Thoracic aorta (tissue), 2 donors: ENCODE measurements around the gene ATP5F1E. TPM values are rescaled to one million over a fixed set of nuclear protein-coding genes. Genes with fewer than 3 reads are reported as not detected.

Experiments
- ATAC-seq: fragments of 150-250 bp; one replicate; pipeline ENCODE4 v1.8.0; 2017; ENCODE audit warnings: low read depth; ENCODE audit not compliant: insufficient number of reproducible peaks, low FRiP score
- DNase-seq: peaks from one replicate; pipeline ENCODE4 v3.0.0-alpha.2; 2020; ENCODE audit warnings: low spot score
- H3K27ac ChIP-seq, 2 donors: fragments of 200-600 bp; sonication (generic); 1 replicate in 1 of 2; 2 replicates in 1 of 2; pipeline ENCODE4 v1.5.1; 2016; ENCODE audit warnings: mild to moderate bottlenecking in 2 of 2, moderate library complexity in 2 of 2
- H3K27me3 ChIP-seq: fragments of 200-600 bp; sonication (generic); replicated peaks from 2 replicates; pipeline ENCODE4 v1.6.0; 2016; ENCODE audit warnings: mild to moderate bottlenecking; ENCODE audit not compliant: insufficient read depth
- H3K36me3 ChIP-seq: fragments of 200-600 bp; sonication (generic); one replicate; pipeline ENCODE4 v1.5.1; 2016
- H3K4me1 ChIP-seq, 2 donors: fragments of 200-600 bp; sonication (generic); 1 replicate in 1 of 2; 2 replicates in 1 of 2; pipeline versions ENCODE4 v1.5.1 to v1.6.0; 2016; ENCODE audit warnings: low read depth in 2 of 2, mild to moderate bottlenecking in 1 of 2; ENCODE audit not compliant: control insufficient read depth in 1 of 2
- H3K4me3 ChIP-seq: fragments of 200-600 bp; sonication (generic); 2 replicates; pipeline ENCODE4 v1.5.1; 2016; ENCODE audit warnings: mild to moderate bottlenecking
- H3K9me3 ChIP-seq: fragments of 200-600 bp; sonication (generic); 2 replicates; pipeline ENCODE4 v1.5.1; 2016
- total RNA-seq, 2 donors: library from RNA; depleted of rRNA; stranded (reverse); fragments of >200 nt; gene quantifications; one replicate each; pipeline versions ENCODE4 v1.1.0 to v1.2.3, GENCODE V29; 2016
- TF ChIP-seq, protein P1 (sequence below): fragments of 200-600 bp; sonication (generic); IDR thresholded peaks from one replicate; pipeline ENCODE4 v1.5.1; 2019; ENCODE audit warnings: antibody characterized with exemption

Gene ATP5F1E
- total RNA-seq, 2 donors from 2014 or later: 16.8 to 21.1 TPM

DNA sequence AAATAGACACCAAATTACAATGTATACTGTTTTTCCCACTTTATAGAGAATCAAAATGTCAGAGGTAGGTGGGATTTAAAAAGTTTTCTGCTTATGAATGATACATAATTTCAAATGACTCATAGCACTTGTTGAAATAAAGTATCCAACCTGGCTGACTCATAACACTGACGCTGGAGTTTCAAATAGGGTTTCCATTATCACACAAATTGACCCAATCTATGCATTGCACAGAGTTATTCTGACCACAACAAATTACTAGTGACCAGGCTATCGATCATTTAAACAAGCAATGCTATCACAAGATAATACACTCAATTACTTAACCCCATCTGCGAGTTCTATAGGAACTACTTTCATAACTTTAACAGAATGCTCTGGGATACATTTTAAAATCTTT, 42.3 kb upstream of the ATP5F1E start:
- H3K27ac ChIP-seq: no peak overlapping the region
- no peaks in the 10 kb centered on the region for H3K9me3 ChIP-seq
- H3K4me1 ChIP-seq: no peaks in the 10 kb centered on the region
- H3K27me3 ChIP-seq: no peaks in the 10 kb centered on the region
- DNase-seq (no peak), ATAC-seq (no peak)
- TF ChIP-seq, protein P1, sequence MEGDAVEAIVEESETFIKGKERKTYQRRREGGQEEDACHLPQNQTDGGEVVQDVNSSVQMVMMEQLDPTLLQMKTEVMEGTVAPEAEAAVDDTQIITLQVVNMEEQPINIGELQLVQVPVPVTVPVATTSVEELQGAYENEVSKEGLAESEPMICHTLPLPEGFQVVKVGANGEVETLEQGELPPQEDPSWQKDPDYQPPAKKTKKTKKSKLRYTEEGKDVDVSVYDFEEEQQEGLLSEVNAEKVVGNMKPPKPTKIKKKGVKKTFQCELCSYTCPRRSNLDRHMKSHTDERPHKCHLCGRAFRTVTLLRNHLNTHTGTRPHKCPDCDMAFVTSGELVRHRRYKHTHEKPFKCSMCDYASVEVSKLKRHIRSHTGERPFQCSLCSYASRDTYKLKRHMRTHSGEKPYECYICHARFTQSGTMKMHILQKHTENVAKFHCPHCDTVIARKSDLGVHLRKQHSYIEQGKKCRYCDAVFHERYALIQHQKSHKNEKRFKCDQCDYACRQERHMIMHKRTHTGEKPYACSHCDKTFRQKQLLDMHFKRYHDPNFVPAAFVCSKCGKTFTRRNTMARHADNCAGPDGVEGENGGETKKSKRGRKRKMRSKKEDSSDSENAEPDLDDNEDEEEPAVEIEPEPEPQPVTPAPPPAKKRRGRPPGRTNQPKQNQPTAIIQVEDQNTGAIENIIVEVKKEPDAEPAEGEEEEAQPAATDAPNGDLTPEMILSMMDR: no peak
- H3K4me3 ChIP-seq: no peak overlapping the region
- no peaks in the 10 kb centered on the region for H3K36me3 ChIP-seq

GRCh38 chr20:59073582-59073981, 41.4 kb upstream of the ATP5F1E start:
- Histone ChIP-seq H3K36me3 (no peaks in the 10 kb centered on the region), H3K4me1 (no peaks in the 10 kb centered on the region), H3K4me3 (no peak overlapping the region), H3K9me3 (no peaks in the 10 kb centered on the region), H3K27ac (no peak overlapping the region), H3K27me3 (no peaks in the 10 kb centered on the region)
- TF ChIP-seq, protein P1: no peak
- DNase-seq (no peak), ATAC-seq (no peak)

GRCh38 chr20:59071216-59071615, 39.1 kb upstream of the ATP5F1E start:
- TF ChIP-seq, protein P1: no peak
- no peaks in the 10 kb centered on the region for H3K4me1 ChIP-seq
- no peak overlapping the region for H3K4me3 ChIP-seq
- no peaks in the 10 kb centered on the region for H3K27me3 ChIP-seq
- DNase-seq: no peak
- H3K27ac ChIP-seq: no peak overlapping the region
- H3K9me3 ChIP-seq: no peaks in the 10 kb centered on the region
- H3K36me3 ChIP-seq: no peaks in the 10 kb centered on the region
- no peak for ATAC-seq

DNA sequence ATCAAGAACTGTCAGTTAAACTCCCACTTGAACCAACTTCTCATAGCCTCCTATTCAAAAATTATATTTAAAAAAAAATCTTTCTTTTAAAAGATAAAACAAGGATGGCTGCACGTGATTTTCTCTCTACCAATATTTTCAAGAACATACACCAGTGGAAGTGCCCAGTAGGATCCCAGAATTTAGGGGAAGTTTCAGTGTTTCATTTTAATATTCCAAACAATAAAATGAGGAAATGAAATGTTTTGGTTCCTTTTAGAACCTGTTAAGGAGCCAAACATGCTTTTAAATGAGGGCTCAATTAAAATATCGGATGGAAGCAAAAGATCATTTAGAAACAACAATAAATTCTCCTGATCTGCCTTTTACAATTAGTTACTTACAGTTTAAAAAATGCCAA, 36.9 kb upstream of the ATP5F1E start:
- Histone ChIP-seq H3K9me3 (no peaks in the 10 kb centered on the region), H3K27me3 (no peaks in the 10 kb centered on the region), H3K36me3 (no peaks in the 10 kb centered on the region), H3K4me3 (no peak overlapping the region), H3K27ac (no peak overlapping the region), H3K4me1 (peaks cover 4% of the 10 kb centered on the region in 2 donors)
- no peak for DNase-seq
- ATAC-seq: no peak
- TF ChIP-seq, protein P1: no peak

GRCh38 chr20:59068534-59068933, 36.4 kb upstream of the ATP5F1E start:
- H3K9me3 ChIP-seq: no peaks in the 10 kb centered on the region
- H3K4me3 ChIP-seq: no peak overlapping the region
- H3K27ac ChIP-seq: no peak overlapping the region
- DNase-seq (no peak), ATAC-seq (no peak)
- H3K4me1 ChIP-seq: peaks cover 4% of the 10 kb centered on the region in 2 donors
- TF ChIP-seq, protein P1: no peak
- H3K27me3 ChIP-seq: no peaks in the 10 kb centered on the region
- no peaks in the 10 kb centered on the region for H3K36me3 ChIP-seq
